HCT116 (cell line): ENCODE data around the gene HLA-DOA.
A peak's percentile ranks its signal among the peaks of the same experiment; 100 is the strongest.

Experiments
- CTCF ChIP-seq, 3 experiments: fragments of 200-600 bp in 1 of 3; sonication (generic) in 1 of 3; IDR thresholded peaks in 2 of 3; conservative IDR thresholded peaks in 1 of 3; 2 replicates each; pipeline ENCODE4 v1.5.1; 2012 to 2017; ENCODE audit warnings: low read depth in 2 of 3, low read length in 2 of 3, antibody characterized with exemption in 1 of 3, borderline replicate concordance in 1 of 3, control low read depth in 1 of 3, mild to moderate bottlenecking in 1 of 3, mixed read lengths in 1 of 3, mixed run types in 1 of 3, moderate library complexity in 1 of 3; ENCODE audit not compliant: insufficient read depth in 1 of 3
- FOSL1 ChIP-seq: IDR thresholded peaks from 2 replicates; pipeline ENCODE4 v1.6.1; 2012; ENCODE audit warnings: low read depth
- MAX ChIP-seq: IDR thresholded peaks from 2 replicates; pipeline ENCODE4 v1.6.1; 2012
- RAD21 ChIP-seq: IDR thresholded peaks from 2 replicates; pipeline ENCODE4 v1.6.1; 2012; ENCODE audit warnings: low read depth, mild to moderate bottlenecking
- REST ChIP-seq: IDR thresholded peaks from 2 replicates; pipeline ENCODE4 v1.6.1; 2012; ENCODE audit warnings: low read depth
- SP1 ChIP-seq: IDR thresholded peaks from 2 replicates; pipeline ENCODE4 v1.6.1; 2012; ENCODE audit warnings: low read depth
- TCF7L2 ChIP-seq: IDR thresholded peaks from 2 replicates; pipeline ENCODE4 v1.7.0; 2011; ENCODE audit warnings: borderline replicate concordance, inconsistent platforms; ENCODE audit not compliant: insufficient read depth, insufficient read length; ENCODE audit errors: extremely low read depth
- ZNF274 ChIP-seq: fragments of 200-500 bp; sonication (Bioruptor generic); IDR thresholded peaks from 2 replicates; pipeline ENCODE4 v1.6.1; 2014; ENCODE audit warnings: mild to moderate bottlenecking, low read depth, low read length, inconsistent platforms

GRCh38 chr6:32969685-32970412, 39.5 kb downstream of the HLA-DOA start:
- TF ChIP-seq REST (no peak), CTCF (IDR thresholded peaks at IDR 0.05 in 2 of 3, conservative IDR thresholded peaks at IDR 0.05 in 1 of 3; ENCODE audit: borderline replicate concordance in 1 of 3, insufficient read depth in 1 of 3, low read depth in 2 of 3, low read length in 2 of 3) (peak in 2 of 3 experiments; percentile 12 to 27; a peak in 2 of 6 replicates), RAD21 (no peak), ZNF274 (no peak), MAX (no peak), TCF7L2 (no peak), FOSL1 (no peak), SP1 (no peak)
